Parathyroid adenoma (tissue), 2 donors: ENCODE data around the gene SPTBN5.
A peak's percentile ranks its signal among the peaks of the same experiment; 100 is the strongest.

ENCODE experiments used
- H2AFZ ChIP-seq: fragments of 300-600 bp; sonication (generic); one replicate; pipeline ENCODE4 v1.7.0; 2017; ENCODE audit warnings: antibody characterized with exemption, mild to moderate bottlenecking
- H3K27ac ChIP-seq: fragments of 300-600 bp; sonication (generic); one replicate; pipeline ENCODE4 v1.7.0; 2017
- H3K27me3 ChIP-seq: fragments of 300-600 bp; sonication (generic); one replicate; pipeline ENCODE4 v1.7.0; 2017; ENCODE audit warnings: low read length; ENCODE audit not compliant: control insufficient read depth, insufficient read depth
- H3K36me3 ChIP-seq: fragments of 300-600 bp; sonication (generic); one replicate; pipeline ENCODE4 v1.7.0; 2017; ENCODE audit warnings: low read length; ENCODE audit not compliant: control insufficient read depth, insufficient read depth
- H3K4me1 ChIP-seq: fragments of 300-600 bp; sonication (generic); one replicate; pipeline ENCODE4 v1.7.0; 2017; ENCODE audit warnings: control low read depth
- H3K4me2 ChIP-seq: fragments of 300-600 bp; sonication (generic); one replicate; pipeline ENCODE4 v1.7.0; 2017; ENCODE audit warnings: low read length
- H3K4me3 ChIP-seq: fragments of 300-600 bp; sonication (generic); one replicate; pipeline ENCODE4 v1.7.0; 2017; ENCODE audit warnings: low read depth, low read length
- H3K79me2 ChIP-seq: fragments of 300-600 bp; sonication (generic); one replicate; pipeline ENCODE4 v1.7.0; 2017; ENCODE audit warnings: control low read depth
- H3K9ac ChIP-seq: fragments of 300-600 bp; sonication (generic); one replicate; pipeline ENCODE4 v1.7.0; 2017; ENCODE audit warnings: mild to moderate bottlenecking
- H3K9me3 ChIP-seq: fragments of 300-600 bp; sonication (generic); one replicate; pipeline ENCODE4 v1.7.0; 2017; ENCODE audit warnings: low read length; ENCODE audit not compliant: control insufficient read depth
- TF ChIP-seq, protein P1 (sequence below): fragments of 300-600 bp; sonication (generic); IDR thresholded peaks from one replicate; pipeline ENCODE4 v1.7.0; 2017; ENCODE audit warnings: antibody characterized with exemption, mild to moderate bottlenecking
- donor health status: primary hyperparathyroidism.

The SPTBN5 gene

DNA sequence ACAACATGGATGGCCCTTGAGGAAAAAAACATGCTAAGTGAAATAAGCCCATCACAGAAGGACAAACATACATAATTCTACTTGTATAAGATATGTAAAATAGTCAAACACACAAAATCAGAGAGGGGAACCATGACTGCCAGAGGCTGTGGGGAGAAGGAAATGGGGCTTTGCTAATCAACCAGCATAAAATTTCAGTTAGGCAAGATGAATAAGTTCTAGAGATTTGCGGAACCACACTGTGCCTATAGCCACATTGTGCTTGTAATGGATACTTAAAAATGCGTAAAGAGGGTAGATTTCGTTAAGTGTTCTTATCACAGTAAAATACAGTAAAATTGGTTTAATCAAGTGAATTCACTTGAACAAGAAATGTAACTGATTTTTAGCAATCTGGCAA lies 33.7 kb upstream of the SPTBN5 start:
- no peaks in the 10 kb centered on the region for H3K9me3 ChIP-seq
- TF ChIP-seq, protein P1, sequence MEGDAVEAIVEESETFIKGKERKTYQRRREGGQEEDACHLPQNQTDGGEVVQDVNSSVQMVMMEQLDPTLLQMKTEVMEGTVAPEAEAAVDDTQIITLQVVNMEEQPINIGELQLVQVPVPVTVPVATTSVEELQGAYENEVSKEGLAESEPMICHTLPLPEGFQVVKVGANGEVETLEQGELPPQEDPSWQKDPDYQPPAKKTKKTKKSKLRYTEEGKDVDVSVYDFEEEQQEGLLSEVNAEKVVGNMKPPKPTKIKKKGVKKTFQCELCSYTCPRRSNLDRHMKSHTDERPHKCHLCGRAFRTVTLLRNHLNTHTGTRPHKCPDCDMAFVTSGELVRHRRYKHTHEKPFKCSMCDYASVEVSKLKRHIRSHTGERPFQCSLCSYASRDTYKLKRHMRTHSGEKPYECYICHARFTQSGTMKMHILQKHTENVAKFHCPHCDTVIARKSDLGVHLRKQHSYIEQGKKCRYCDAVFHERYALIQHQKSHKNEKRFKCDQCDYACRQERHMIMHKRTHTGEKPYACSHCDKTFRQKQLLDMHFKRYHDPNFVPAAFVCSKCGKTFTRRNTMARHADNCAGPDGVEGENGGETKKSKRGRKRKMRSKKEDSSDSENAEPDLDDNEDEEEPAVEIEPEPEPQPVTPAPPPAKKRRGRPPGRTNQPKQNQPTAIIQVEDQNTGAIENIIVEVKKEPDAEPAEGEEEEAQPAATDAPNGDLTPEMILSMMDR, result no peak
- H3K4me1 ChIP-seq, result no peaks in the 10 kb centered on the region
- H3K9ac ChIP-seq, result no peak overlapping the region
- H3K36me3 ChIP-seq, result no peaks in the 10 kb centered on the region
- H3K4me2 ChIP-seq, result no peak overlapping the region
- H3K4me3 ChIP-seq, result no peak overlapping the region
- no peaks in the 10 kb centered on the region for H3K27me3 ChIP-seq
- H3K79me2 ChIP-seq, result no peaks in the 10 kb centered on the region
- H3K27ac ChIP-seq, result no peak overlapping the region
- H2AFZ ChIP-seq, result no peak overlapping the region

DNA sequence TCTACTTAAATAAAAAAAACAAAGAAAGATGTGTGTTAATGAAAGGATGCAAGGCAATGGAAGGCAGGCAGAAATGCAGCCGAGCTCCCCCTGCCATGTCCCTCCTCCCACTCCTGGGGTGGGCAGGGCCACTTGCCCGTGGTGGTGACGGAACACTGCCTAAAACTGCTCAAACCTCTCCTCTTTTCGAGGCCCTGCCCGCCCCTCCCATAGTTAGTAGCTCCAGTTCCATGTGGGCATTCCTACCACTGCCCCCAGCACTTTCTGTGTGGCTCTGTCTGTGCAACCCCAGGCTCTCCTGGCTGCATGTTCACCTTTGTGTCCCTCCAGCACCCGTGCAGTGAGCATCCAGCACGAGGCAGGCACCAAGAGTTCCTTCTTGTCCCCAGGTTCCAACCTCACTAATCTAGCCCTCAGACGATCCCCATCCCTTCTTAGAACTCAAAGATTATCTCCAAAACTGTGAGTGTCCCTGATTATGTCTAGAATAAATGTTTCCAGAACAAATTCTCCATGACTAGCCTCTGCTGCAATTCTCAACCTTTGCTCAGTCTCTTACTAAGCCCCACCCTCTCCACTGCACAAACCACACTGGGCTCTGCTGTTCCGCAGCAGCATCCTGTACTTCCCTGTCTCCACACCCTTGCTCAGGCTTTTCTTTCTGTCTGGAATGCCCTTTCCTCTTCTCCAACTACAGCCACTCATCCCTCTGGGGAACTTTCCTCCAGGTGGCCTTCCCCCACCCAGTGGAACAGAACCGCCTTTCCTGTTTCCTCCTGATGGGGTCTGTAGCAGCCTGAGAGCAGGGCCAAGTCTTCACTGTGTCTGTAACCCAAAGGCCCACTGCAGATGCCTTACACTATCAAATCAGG lies 32.6 kb upstream of the SPTBN5 start:
- H3K36me3 ChIP-seq, result no peaks in the 10 kb centered on the region
- H3K9me3 ChIP-seq, result no peaks in the 10 kb centered on the region
- H3K27ac ChIP-seq, result peak overlapping the region; percentile 39
- no peak overlapping the region for H3K9ac ChIP-seq
- no peaks in the 10 kb centered on the region for H3K27me3 ChIP-seq
- H3K4me1 ChIP-seq, result no peaks in the 10 kb centered on the region
- TF ChIP-seq, protein P1, result no peak
- H2AFZ ChIP-seq, result no peak overlapping the region
- H3K4me3 ChIP-seq, result no peak overlapping the region
- no peaks in the 10 kb centered on the region for H3K79me2 ChIP-seq
- no peak overlapping the region for H3K4me2 ChIP-seq

DNA sequence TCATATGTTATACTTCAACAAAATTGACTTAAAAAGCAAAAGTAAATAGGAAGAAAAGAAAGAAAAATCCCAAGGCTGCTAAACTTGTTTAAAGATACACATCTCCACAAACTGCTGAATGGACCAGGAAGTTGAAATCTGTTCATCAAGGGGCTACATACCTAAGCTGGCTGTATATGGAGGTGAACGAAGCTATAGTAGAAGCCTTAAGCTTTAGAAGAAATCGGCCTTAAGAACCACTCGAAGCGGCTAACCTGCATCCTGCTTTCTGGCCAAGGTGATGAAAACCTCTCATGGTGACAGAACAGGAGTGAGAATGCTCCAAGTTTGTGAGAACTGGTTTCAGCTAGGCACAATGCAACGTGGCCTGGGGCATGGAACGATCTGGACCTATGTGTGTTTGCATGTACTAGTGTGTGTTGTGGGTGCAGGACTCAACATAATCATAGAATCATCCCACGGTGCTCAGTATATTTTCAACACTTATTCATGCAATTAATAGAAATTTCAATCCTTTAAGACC lies 31.3 kb upstream of the SPTBN5 start:
- Histone ChIP-seq H3K4me1 (no peaks in the 10 kb centered on the region), H3K9me3 (no peaks in the 10 kb centered on the region), H3K9ac (no peak overlapping the region)

DNA sequence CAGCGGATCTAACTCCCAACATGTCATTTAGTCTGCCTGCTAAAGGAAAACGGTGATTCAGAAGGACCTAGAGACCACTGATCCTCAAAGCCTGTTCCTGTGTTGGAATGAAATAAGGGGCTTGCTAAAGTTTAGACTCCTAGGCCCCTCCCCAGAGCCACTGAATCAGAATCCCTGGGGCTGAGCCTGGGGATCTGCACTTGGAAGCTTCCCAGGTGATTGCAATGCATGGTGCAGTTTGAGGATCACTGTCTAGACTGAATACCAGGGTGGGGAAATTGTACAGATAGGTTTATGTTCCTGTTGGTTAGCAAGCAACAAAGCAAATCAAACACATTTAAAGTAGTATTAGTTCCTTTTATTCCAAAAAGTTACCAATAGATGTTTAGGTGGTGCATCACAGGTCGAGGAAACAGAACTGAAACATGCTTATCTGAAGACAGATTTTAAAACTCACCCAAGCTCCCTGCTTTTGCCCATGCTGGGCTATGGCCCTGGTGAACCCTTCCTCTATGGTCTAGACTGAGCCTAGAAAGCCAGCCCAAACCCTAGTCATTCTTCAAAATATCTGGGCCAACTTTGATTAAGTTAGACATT lies 29.6 kb upstream of the SPTBN5 start:
- H3K4me1 ChIP-seq, result no peaks in the 10 kb centered on the region
- H3K4me3 ChIP-seq, result no peak overlapping the region
- no peak overlapping the region for H3K9ac ChIP-seq
- TF ChIP-seq, protein P1, result no peak
- H3K27ac ChIP-seq, result no peak overlapping the region
- H3K36me3 ChIP-seq, result no peaks in the 10 kb centered on the region
- H3K27me3 ChIP-seq, result no peaks in the 10 kb centered on the region
- no peaks in the 10 kb centered on the region for H3K9me3 ChIP-seq
- H3K4me2 ChIP-seq, result no peak overlapping the region
- H2AFZ ChIP-seq, result no peak overlapping the region
- no peaks in the 10 kb centered on the region for H3K79me2 ChIP-seq

More for the DNA sequence above, 31.3 kb upstream of the SPTBN5 start:
- Histone ChIP-seq H3K27me3 (no peaks in the 10 kb centered on the region), H3K4me3 (no peak overlapping the region), H3K4me2 (no peak overlapping the region), H3K79me2 (no peaks in the 10 kb centered on the region), H2AFZ (no peak overlapping the region), H3K27ac (no peak overlapping the region), H3K36me3 (no peaks in the 10 kb centered on the region)
- TF ChIP-seq, protein P1, result no peak
